ENCODE measurements around the gene GAA.

Gene GAA

GRCh38 chr17:80095038-80095843 lies 6.1 kb upstream of the GAA start:
- no peak for TF ChIP-seq CTCF (IDR thresholded peaks at IDR 0.05; ENCODE audit: low read depth, low read length)
- no peak overlapping the region for H3K4me3 ChIP-seq (ENCODE audit: low read depth, low read length)

- TF ChIP-seq CTCF (IDR thresholded peaks at IDR 0.05; ENCODE audit: low read depth, low read length) = no peak
- H3K4me3 ChIP-seq (ENCODE audit: low read depth, low read length) = no peak overlapping the region
Observed at GRCh38 chr17:80095844-80096475, 5.4 kb upstream of the GAA start.

GRCh38 chr17:80096561-80097021 lies 4.8 kb upstream of the GAA start:
- no peak for TF ChIP-seq CTCF (IDR thresholded peaks at IDR 0.05; ENCODE audit: low read depth, low read length)
- no peak overlapping the region for H3K4me3 ChIP-seq (ENCODE audit: low read depth, low read length)

GRCh38 chr17:80097127-80097621 lies 4.2 kb upstream of the GAA start:
- no peak for TF ChIP-seq CTCF (IDR thresholded peaks at IDR 0.05; ENCODE audit: low read depth, low read length)
- H3K4me3 ChIP-seq (ENCODE audit: low read depth, low read length) = no peak overlapping the region

- no peak overlapping the region for H3K4me3 ChIP-seq (ENCODE audit: low read depth, low read length)
- no peak for TF ChIP-seq CTCF (IDR thresholded peaks at IDR 0.05; ENCODE audit: low read depth, low read length)
Observed at GRCh38 chr17:80097844-80098691, 3.3 kb upstream of the GAA start.

- H3K4me3 ChIP-seq (ENCODE audit: low read depth, low read length) = no peak overlapping the region
- no peak for TF ChIP-seq CTCF (IDR thresholded peaks at IDR 0.05; ENCODE audit: low read depth, low read length)
Observed at GRCh38 chr17:80099291-80100034, 1.9 kb upstream of the GAA start.

Measured in WI38 (cell line).